Measurements from ENCODE around the gene GDPD3. TPM values are rescaled to one million over a fixed set of nuclear protein-coding genes. Genes with fewer than 3 reads are reported as not detected.
A peak's percentile ranks its signal among the peaks of the same experiment; 100 is the strongest.

The GDPD3 gene
- total and polyA plus RNA-seq, 2 of the 13 experiments (the other 11 are each of a cell fraction or from before 2014, with no cell fraction given): 18.7 to 20.6 TPM

DNA sequence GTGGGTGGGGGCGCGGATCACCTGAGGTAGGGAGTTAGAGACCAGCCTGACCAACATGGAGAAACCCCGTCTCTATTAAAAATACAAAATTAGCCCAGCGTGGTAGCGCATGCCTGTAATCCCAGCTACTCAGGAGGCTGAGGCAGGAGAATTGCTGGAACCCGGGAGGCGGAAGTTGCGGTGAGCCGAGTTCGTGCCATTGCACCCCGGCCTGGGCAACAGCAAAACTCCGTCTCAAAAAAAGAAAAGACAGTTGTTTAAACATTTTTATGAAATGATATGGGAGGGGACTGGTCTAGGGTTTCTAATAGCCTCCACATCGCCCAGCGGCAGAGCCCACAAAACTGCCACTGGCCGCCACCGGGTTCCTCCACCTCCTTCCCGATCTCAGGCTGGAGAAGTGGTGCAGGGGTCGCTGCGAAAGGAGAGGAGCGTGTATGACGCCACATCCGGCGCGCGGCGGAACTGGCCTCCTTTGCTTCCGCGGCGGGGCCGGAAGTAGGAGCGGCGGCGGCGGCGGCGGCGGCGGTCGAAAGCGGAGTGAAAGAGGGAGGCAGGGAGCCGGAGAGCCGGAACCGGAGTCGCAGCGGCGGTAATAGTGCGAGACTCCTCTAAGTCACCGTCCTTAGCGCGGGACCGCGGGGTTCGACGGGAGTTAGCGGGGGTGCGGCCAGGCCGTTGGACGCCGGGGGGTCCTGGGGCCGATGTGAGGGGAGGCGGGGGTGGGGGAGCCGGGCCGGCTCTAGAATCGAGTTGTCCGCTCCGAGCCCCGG lies 37.6 kb downstream of the GDPD3 start, which contains the start of gene PPP4C (continued):
- TF ChIP-seq KLF9 (CRISPR knock-in tag; IDR thresholded peaks at IDR 0.05; ENCODE audit: low read depth) (no peak), ZNF660 (CRISPR knock-in tag; IDR thresholded peaks at IDR 0.05; ENCODE audit: borderline replicate concordance, low read depth) (no peak), NONO (IDR thresholded peaks at IDR 0.05) (no peak), NONO (CRISPR knock-in tag; conservative IDR thresholded peaks at IDR 0.05) (peak; percentile 93), U2AF1 (optimal IDR thresholded peaks at IDR 0.05; ENCODE audit: low read depth, low read length) (no peak), ZNF138 (CRISPR knock-in tag; IDR thresholded peaks at IDR 0.05; ENCODE audit: low read depth) (peak; percentile 67; the same call in 1 of the 2 replicates), WIZ (CRISPR knock-in tag; IDR thresholded peaks at IDR 0.05) (no peak), ZNF703 (CRISPR knock-in tag; IDR thresholded peaks at IDR 0.05; ENCODE audit: borderline replicate concordance) (no peak), EHMT2 (IDR thresholded peaks at IDR 0.05; ENCODE audit: borderline replicate concordance, low read depth, low read length) (no peak), SAP130 (CRISPR knock-in tag; IDR thresholded peaks at IDR 0.05; ENCODE audit: low read depth) (peak; percentile 93), NRL (CRISPR knock-in tag; IDR thresholded peaks at IDR 0.05; ENCODE audit: borderline replicate concordance) (peak; percentile 28; the same call in 1 of the 2 replicates), SMARCC2 (IDR thresholded peaks at IDR 0.05) (no peak), REPIN1 (CRISPR knock-in tag; IDR thresholded peaks at IDR 0.05; ENCODE audit: borderline replicate concordance, low read depth) (peak; percentile 88), ZFP36L1 (CRISPR knock-in tag; IDR thresholded peaks at IDR 0.05) (no peak), TCF7 (IDR thresholded peaks at IDR 0.05; ENCODE audit: low read depth) (no peak), ZNF225 (CRISPR knock-in tag; IDR thresholded peaks at IDR 0.05) (no peak), ZNF562 (CRISPR knock-in tag; IDR thresholded peaks at IDR 0.05; ENCODE audit: borderline replicate concordance) (no peak), RBM22 (optimal IDR thresholded peaks at IDR 0.05; ENCODE audit: low read length) (peak; percentile 75), ZNF598 (CRISPR knock-in tag; IDR thresholded peaks at IDR 0.05; ENCODE audit: borderline replicate concordance) (no peak), MED1 (CRISPR knock-in tag; IDR thresholded peaks at IDR 0.05) (peak; percentile 63)
- TF ChIP-seq, protein P1, sequence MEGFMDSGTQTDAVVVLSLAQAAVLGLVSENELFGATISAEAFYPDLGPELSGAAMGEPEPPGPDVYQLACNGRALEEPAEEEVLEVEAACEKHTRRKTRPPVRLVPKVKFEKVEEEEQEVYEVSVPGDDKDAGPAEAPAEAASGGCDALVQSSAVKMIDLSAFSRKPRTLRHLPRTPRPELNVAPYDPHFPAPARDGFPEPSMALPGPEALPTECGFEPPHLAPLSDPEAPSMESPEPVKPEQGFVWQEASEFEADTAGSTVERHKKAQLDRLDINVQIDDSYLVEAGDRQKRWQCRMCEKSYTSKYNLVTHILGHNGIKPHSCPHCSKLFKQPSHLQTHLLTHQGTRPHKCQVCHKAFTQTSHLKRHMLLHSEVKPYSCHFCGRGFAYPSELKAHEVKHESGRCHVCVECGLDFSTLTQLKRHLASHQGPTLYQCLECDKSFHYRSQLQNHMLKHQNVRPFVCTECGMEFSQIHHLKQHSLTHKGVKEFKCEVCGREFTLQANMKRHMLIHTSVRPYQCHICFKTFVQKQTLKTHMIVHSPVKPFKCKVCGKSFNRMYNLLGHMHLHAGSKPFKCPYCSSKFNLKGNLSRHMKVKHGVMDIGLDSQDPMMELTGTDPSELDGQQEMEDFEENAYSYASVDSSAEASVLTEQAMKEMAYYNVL (CRISPR knock-in tag; IDR thresholded peaks at IDR 0.05; ENCODE audit: borderline replicate concordance): 0 out of 2 replicates have a peak, but pooled peaks have one; percentile 53
- TF ChIP-seq, protein P2, sequence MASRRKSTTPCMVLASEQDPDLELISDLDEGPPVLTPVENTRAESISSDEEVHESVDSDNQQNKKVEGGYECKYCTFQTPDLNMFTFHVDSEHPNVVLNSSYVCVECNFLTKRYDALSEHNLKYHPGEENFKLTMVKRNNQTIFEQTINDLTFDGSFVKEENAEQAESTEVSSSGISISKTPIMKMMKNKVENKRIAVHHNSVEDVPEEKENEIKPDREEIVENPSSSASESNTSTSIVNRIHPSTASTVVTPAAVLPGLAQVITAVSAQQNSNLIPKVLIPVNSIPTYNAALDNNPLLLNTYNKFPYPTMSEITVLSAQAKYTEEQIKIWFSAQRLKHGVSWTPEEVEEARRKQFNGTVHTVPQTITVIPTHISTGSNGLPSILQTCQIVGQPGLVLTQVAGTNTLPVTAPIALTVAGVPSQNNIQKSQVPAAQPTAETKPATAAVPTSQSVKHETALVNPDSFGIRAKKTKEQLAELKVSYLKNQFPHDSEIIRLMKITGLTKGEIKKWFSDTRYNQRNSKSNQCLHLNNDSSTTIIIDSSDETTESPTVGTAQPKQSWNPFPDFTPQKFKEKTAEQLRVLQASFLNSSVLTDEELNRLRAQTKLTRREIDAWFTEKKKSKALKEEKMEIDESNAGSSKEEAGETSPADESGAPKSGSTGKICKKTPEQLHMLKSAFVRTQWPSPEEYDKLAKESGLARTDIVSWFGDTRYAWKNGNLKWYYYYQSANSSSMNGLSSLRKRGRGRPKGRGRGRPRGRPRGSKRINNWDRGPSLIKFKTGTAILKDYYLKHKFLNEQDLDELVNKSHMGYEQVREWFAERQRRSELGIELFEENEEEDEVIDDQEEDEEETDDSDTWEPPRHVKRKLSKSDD (CRISPR knock-in tag; IDR thresholded peaks at IDR 0.05; ENCODE audit: low read depth): no peak
- TF ChIP-seq, protein P3, sequence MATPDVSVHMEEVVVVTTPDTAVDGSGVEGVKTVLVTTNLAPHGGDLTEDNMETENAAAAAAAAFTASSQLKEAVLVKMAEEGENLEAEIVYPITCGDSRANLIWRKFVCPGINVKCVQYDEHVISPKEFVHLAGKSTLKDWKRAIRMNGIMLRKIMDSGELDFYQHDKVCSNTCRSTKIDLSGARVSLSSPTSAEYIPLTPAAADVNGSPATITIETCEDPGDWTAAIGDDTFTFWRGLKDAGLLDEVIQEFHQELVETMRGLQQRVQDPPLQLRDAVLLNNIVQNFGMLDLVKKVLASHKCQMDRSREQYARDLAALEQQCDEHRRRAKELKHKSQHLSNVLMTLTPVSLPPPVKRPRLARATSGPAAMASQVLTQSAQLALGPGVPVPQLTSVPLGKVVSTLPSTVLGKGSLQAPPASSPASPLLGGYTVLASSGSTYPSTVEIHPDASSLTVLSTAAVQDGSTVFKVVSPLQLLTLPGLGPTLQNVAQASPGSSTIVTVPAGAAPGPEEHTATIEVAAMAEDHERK (CRISPR knock-in tag; IDR thresholded peaks at IDR 0.05; ENCODE audit: low read depth): peak; percentile 59; the same call in 1 of the 2 replicates

Measured in HepG2 (cell line).